ENCODE measurements around the gene PKD2L2.
"Not testable (repeated sequence)": the region's sequence is repeated elsewhere in the genome, so short reads cannot be mapped to it uniquely, and the experiment has no call there.

The PKD2L2 gene

GRCh38 chr5:137888863-137889759, at the start of gene PKD2L2:
Gene PKD2L2 (plus strand): TSS chr5:137889457. CDS start chr5:137889492, 35 bp downstream.
- DNase-seq, result peak; percentile 74

- no peak for DNase-seq
Observed at GRCh38 chr5:137842296-137842695, 47.0 kb upstream of the PKD2L2 start.

- no peak for DNase-seq
Observed at GRCh38 chr5:137843676-137844299, 45.5 kb upstream of the PKD2L2 start.

- no peak for DNase-seq
Observed at GRCh38 chr5:137845472-137845871, 43.8 kb upstream of the PKD2L2 start.

- DNase-seq, result no peak
Observed at GRCh38 chr5:137847687-137848086, 41.6 kb upstream of the PKD2L2 start.

GRCh38 chr5:137853165-137853564, 36.1 kb upstream of the PKD2L2 start:
- not testable (repeated sequence) for DNase-seq

GRCh38 chr5:137856201-137856600, 33.1 kb upstream of the PKD2L2 start:
- no peak for DNase-seq

GRCh38 chr5:137856916-137857862, 32.1 kb upstream of the PKD2L2 start:
- no peak for DNase-seq

DNA sequence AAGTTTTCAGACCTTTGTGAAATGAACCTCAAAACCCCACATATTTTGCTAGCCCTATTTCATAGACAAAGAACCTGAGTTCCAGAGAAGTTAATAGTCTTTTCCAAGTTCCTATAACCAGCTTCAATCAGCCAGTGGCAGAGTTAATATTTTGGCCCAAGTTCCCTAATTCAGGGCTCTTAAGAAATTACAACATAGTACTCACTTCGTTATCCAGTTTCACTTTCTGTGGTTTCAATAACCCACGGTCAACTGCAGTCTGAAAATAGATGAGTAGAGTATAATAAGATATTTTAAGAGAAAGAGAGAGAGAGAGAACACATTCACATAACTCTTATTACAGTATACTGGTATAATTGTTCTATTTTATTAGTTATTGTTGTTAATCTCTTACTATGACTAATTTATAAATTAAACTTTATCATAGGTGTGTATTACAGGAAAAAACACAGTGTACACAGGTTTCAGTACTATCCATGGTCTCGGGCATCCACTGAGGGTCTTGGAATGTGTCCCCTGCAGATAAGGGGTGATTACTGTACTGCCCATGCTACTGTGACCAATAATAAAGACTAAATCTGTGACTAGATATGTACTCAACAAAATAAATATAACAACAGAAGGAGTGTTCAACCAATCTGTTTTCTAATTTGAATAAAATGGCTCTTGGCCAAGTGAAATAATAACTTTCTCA, 30.9 kb upstream of the PKD2L2 start:
- DNase-seq, result no peak

- DNase-seq, result no peak
Observed at GRCh38 chr5:137858954-137859353, 30.3 kb upstream of the PKD2L2 start.

DNA sequence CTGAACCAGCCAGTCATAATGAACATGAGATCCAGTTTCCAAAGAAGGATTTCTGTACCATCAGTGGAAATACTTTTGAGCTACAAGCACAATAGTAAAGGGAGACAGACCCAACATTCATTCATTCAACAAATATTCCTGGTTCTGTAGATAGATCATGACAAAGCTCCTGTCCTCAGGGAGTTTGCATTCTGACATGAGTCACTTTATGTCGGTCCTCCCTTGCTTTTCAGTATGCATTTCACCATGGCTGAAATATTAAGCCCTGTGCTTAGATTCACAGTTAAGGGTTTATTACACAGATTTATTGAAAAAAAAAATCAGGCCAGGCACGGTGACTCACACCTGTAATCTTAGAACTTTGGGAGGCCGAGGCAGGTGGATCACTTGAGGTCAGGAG, 27.0 kb upstream of the PKD2L2 start:
- no peak for DNase-seq

DNA sequence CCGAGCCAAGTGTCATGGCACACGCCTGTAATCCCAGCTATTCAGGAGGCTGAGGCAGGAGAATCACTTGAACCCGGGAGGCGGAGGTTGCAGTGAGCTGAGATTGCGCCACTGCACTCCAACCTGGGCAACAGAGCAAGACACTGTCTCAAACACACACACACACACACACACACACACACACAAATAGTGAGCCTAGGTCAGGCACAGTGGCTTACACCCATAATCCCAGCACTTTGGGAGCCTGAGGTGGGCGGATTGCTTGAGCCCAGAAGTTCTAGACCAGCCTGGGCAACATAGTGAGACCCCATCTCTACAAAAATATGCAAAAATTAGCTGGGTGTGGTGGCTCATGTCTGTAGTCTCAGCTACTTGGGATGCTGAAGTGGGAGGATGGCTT, 25.6 kb upstream of the PKD2L2 start:
- not testable (repeated sequence) for DNase-seq

DNA sequence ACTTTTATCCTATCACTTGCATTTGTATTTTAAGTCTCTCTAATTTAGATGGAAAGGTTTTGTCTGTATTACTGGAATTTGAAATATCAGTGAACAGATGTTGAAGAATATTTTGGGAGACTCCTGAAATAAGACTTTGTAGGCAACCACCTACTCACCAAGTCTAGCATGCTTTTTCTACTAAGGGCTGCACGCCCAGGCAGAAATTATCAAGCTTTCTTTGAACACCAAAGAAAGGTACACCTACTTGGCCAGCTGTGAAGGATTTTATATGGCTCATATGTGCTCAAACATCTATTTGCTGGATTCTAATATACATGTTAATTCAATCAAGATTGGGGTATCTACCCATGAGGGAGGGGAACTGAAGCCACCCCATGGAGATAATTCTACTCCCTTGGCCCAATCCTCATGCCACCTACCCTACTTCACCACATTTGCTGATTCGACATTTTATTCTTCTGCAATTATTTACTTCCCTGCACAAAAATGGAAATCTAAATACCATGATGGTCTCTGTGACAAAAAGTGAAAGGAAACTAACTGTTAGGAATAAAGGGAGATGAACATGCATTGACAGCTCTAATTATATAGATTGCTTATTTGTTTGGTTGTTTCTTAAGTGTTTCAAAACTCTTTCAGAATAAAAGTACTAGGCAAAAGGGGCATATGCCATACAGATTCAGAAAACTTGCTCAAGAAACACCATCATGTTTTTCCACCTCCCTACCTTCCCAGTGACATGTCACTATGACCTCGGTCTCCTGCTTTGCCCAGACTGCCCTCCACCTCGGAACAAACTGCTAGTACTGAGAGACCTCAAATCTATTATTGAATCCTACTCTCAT, 22.5 kb upstream of the PKD2L2 start:
- DNase-seq, result no peak

DNA sequence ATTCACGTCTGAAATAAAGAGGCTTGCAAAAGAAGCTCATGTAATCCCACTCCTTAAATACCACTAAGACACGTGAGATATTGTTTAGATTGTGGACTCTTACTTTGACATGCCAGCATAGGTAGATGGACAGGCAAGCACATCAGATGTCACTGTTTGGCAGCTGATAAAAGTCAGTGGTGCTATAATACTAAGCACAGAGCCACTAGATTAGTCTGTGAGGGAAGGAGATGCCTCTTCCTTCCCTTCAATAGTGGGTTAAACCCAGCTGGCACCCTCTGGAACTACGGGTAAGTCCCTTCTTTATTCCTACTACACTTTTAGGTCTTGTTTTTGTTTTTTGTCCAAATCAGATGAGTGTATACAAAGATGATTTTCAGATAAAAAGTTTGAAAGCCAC, 21.6 kb upstream of the PKD2L2 start, which contains the start of gene MYOT:
Gene MYOT, plus strand, starts transcription at position 197 of the 400 bp plus-strand sequence. CDS start 2,792 bp downstream, outside the sequence.
- no peak for DNase-seq

GRCh38 chr5:137870647-137871339, 18.5 kb upstream of the PKD2L2 start:
- DNase-seq, result no peak

GRCh38 chr5:137871571-137871970, 17.7 kb upstream of the PKD2L2 start:
- DNase-seq, result no peak

DNA sequence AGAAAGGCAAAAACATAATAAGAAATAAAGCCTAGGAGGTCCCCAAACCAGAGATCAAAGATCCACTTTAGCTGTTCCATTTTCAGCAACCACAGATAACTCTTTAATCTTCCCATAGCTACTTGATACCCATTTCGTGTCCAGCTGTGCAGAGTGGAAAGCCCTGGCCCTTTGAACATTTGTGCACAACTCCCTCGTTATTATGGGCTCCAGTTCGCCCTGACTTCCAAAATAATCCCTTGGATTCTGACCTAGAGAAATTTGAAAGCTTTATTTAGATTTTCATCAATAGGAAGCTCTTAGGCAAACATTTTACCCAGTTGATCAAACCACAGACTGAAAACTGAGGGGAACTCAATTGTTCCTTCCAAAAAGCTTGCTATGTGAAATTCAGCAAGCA, 16.8 kb upstream of the PKD2L2 start:
- no peak for DNase-seq

DNA sequence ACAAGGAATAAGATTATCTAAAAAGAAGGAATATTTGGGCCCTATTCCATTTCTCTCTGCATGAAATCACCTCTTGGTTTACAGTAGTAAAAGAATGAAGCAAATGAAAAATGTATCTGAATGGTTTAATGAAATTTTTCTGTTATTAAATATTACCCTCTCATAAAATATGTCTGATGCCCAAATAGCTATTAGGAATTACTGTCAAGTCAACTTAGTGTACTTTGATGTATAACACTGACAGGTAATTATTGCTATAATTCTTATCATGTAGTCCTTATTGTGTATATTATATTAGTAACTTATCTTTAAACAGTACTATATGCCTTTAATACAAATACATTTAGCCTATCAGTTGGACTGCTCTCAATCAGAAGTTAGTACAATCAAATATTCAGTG, 13.2 kb upstream of the PKD2L2 start:
- no peak for DNase-seq

- no peak for DNase-seq
Observed at GRCh38 chr5:137880313-137880712, 8.9 kb upstream of the PKD2L2 start.

GRCh38 chr5:137887831-137888230, 1.4 kb upstream of the PKD2L2 start:
- DNase-seq, result no peak

DNA sequence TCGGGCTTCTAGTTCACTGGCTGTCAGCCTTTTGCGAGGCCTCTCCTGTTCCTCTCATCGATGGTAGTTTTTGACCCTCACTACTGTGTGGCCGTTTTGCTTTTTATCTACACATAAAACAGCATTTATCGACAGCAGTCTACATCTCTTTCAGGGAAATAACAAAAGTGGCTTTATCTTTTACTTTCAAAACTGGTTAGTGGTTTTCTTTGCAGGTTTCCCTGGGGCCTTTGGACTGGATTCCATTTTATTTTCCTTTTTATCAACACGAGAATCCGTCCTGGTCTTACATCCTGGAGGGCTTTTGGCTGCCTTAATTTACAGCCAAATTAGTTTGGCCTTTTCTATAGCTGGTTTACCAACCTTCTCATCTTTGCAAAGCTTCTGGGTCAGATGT, 793 bp upstream of the PKD2L2 start:
- DNase-seq, result no peak
